Type B pancreatic cell (in vitro differentiated cells): ENCODE data around the gene HLA-DMB. TPM values are rescaled to one million over a fixed set of nuclear protein-coding genes. Genes with fewer than 3 reads are reported as not detected.

ENCODE experiments used
- DNase-seq: peaks from one replicate; pipeline ENCODE4 v3.0.0; 2021; ENCODE audit warnings: mixed read lengths; ENCODE audit not compliant: unreplicated experiment; ENCODE audit errors: extremely low spot score
- H3K27ac Mint-ChIP-seq: 2 replicates; pipeline ENCODE4 v1.8.0; 2021; ENCODE audit warnings: mild to moderate bottlenecking, mixed read lengths
- H3K27me3 Mint-ChIP-seq: 2 replicates; pipeline ENCODE4 v1.8.0; 2021; ENCODE audit warnings: mixed read lengths
- H3K36me3 Mint-ChIP-seq: 2 replicates; pipeline ENCODE4 v1.8.0; 2021; ENCODE audit warnings: mixed read lengths
- H3K4me1 Mint-ChIP-seq: one replicate; pipeline ENCODE4 v1.8.0; 2021; ENCODE audit warnings: mixed read lengths; ENCODE audit not compliant: unreplicated experiment
- H3K4me3 Mint-ChIP-seq: 2 replicates; pipeline ENCODE4 v1.8.0; 2021; ENCODE audit warnings: mild to moderate bottlenecking, mixed read lengths
- H3K9me3 Mint-ChIP-seq: 2 replicates; pipeline ENCODE4 v1.8.0; 2021; ENCODE audit warnings: mixed read lengths
- total RNA-seq: library from RNA; stranded (reverse); gene quantifications from 2 replicates; pipeline ENCODE4 v1.2.1, GENCODE V29; 2021; ENCODE audit warnings: low replicate concordance
- TF ChIP-seq, protein P1 (sequence below): fragments of 200-600 bp; sonication (generic); conservative IDR thresholded peaks from 2 replicates; pipeline ENCODE4 v1.5.0; 2021; ENCODE audit warnings: antibody characterized with exemption, mild to moderate bottlenecking

HLA-DMB gene
- total RNA-seq, 1 donor from 2014 or later, result 0.80 TPM

DNA sequence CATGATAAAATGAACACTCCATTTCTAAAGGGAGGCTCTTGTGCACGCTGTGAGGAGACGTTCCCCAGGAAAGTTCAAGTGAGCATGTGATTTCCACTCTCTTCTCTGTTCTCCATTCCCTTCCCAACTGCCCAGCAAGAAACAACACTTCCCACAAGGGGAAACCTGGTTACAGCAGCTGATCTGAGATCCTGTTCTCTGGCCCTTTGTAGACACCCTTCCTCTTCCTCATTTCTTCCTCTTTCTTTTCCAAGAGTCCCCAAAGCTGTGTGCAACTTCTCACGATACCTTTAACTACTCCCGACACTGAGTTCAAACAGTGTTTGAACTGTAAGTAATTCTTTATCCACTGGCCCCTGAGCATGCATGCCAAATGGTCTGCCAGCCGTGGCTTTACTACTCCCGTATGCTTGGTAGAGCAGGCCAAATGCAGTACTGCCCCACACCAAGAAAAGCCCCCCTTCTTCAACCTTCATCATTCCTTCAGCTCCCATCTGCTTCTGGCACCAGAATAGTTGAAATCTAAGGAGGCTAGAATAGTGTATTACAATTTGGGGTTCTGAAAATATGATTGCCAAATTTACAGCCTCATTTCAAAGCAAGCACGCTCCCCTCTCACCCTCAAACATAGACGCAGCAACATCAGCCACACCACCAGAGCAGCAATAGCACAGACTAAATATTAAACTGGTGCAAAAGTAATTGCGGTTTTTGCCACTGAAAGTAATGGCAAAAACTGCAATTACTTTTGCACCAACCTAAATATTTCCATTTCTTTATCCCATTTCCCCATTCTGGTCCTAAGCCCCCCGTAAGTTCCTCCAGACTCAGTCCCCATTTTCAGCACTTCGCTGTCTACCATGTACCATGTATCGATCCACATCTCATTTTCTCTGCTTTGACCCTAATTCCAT lies 4.3 kb downstream of the HLA-DMB start:
- DNase-seq, result no peak
- Mint-ChIP-seq H3K27me3 (peaks cover 51% of the 10 kb centered on the region), H3K4me1 (peaks cover 5% of the 10 kb centered on the region), H3K4me3 (no peak overlapping the region), H3K9me3 (no peaks in the 10 kb centered on the region), H3K27ac (no peak overlapping the region), H3K36me3 (no peaks in the 10 kb centered on the region)
- TF ChIP-seq, protein P1, sequence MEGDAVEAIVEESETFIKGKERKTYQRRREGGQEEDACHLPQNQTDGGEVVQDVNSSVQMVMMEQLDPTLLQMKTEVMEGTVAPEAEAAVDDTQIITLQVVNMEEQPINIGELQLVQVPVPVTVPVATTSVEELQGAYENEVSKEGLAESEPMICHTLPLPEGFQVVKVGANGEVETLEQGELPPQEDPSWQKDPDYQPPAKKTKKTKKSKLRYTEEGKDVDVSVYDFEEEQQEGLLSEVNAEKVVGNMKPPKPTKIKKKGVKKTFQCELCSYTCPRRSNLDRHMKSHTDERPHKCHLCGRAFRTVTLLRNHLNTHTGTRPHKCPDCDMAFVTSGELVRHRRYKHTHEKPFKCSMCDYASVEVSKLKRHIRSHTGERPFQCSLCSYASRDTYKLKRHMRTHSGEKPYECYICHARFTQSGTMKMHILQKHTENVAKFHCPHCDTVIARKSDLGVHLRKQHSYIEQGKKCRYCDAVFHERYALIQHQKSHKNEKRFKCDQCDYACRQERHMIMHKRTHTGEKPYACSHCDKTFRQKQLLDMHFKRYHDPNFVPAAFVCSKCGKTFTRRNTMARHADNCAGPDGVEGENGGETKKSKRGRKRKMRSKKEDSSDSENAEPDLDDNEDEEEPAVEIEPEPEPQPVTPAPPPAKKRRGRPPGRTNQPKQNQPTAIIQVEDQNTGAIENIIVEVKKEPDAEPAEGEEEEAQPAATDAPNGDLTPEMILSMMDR, result no peak

DNA sequence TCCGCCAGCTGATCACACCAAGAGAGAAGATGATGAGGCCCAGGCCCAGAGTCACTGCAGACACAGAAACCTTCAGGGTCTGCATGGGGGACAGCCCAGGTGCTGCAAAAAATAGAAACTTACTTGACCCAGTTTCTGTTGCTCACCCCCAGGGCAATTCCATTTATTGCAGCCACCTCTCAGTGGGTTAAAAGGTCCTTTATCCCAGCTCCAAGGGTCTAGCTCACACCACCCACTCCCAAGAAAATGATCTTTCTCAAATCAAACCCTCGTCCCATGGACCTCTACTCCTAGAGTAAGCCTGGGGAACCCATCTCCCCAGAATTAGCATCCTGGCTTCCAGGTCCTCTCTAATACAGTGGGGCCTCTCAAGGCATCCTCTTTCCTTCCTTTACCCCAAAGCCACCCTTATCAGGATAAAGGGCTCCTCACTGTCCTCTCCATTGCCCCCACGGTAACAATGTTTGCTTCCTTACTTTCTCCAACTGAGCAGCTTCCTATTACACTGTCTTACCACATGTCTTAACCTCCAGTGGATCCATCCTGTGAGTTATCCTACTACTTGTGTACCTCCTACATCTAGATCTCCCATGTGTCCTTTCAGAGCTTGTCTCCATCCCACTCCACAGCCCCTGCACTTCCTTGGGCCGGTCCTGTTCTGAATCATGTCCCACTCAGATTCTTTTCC lies 5.1 kb downstream of the HLA-DMB start:
- Mint-ChIP-seq H3K4me1 (peaks cover under 1% of the 10 kb centered on the region), H3K9me3 (no peaks in the 10 kb centered on the region), H3K36me3 (no peaks in the 10 kb centered on the region), H3K4me3 (no peak overlapping the region), H3K27ac (no peak overlapping the region), H3K27me3 (peaks cover 53% of the 10 kb centered on the region)
- TF ChIP-seq, protein P1, result no peak
- no peak for DNase-seq

DNA sequence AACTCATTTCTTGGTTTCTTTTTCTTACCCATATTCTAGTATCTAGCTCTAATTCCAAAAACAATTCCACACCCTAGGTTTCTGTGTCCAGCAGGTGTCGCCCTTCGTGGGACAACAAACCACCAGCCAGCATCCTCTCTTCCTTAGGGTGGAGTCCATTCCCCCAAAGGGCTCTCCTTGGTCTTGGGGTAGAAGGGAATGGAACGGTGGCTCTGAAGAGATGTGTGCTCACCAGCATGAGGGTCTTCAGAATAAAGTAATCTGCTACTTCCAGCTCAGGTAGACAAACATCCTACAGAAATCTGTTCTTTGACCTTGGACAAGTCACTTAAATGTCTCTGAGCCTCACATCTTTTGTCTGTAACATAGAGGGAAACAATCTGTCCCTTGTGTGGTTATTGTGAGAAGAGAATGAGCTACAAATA lies 7.2 kb downstream of the HLA-DMB start:
- no peak for DNase-seq
- no peaks in the 10 kb centered on the region for H3K36me3 Mint-ChIP-seq
- no peaks in the 10 kb centered on the region for H3K4me1 Mint-ChIP-seq
- TF ChIP-seq, protein P1, result peak; percentile 89
- peaks cover 63% of the 10 kb centered on the region for H3K27me3 Mint-ChIP-seq
- no peak overlapping the region for H3K4me3 Mint-ChIP-seq
- no peaks in the 10 kb centered on the region for H3K9me3 Mint-ChIP-seq
- no peak overlapping the region for H3K27ac Mint-ChIP-seq

DNA sequence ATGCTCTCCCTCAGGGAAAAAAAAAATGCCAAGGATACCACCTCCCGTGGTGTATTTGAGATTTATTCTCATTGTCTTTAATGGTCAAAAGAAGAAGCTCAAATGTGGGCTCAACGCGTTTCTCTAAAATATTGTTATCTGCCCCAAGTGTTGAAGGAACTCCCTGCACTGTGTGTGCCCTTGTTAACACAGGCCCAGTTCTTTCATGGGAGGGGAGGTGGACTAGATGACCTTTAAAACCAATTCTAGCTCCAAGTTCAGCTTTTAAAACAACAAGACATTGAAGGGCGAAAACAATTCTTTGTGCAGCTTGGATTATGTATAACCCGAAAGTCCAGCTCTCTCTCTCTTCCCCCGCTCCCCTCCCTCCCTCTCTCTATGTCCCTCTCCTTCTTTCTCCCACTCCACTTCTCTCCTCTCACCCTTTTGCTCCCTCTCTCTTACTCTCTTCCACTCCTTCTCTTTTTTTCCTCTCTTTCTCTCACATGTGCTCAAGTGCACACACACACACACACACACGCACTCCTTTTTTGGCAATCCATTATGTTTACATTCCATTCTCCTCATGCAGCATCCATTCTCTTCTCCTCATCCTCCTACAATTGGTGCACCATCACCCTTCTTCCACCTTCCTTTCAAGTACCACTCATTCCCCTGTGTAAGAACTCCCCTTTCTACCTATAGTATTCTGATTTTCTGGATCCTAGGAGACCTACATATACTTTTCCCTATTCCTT lies 8.5 kb downstream of the HLA-DMB start:
- no peaks in the 10 kb centered on the region for H3K4me1 Mint-ChIP-seq
- H3K36me3 Mint-ChIP-seq, result no peaks in the 10 kb centered on the region
- no peaks in the 10 kb centered on the region for H3K9me3 Mint-ChIP-seq
- no peak overlapping the region for H3K27ac Mint-ChIP-seq
- TF ChIP-seq, protein P1, result no peak
- H3K4me3 Mint-ChIP-seq, result no peak overlapping the region
- peaks cover 53% of the 10 kb centered on the region for H3K27me3 Mint-ChIP-seq
- no peak for DNase-seq

DNA sequence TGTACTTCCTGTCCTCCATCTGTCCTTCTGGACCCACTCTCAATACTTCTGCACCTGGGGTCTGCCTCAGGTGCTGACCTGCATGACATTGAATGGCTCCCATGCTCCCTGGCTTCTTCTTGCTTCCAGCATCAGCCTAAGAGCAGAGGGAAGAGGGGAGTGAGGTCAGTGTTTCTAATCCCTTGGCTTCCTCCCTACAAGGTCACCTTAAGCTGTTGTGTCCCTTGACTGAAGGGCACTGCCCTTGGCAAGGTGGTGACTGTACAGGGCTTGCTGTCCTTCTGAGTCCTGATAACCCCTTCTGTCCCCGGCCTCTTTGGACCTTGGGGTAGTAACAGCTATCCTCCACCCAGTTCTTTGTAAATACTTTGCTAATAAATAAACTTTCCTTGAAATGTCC lies 9.6 kb downstream of the HLA-DMB start:
- DNase-seq, result no peak
- Mint-ChIP-seq H3K27ac (no peak overlapping the region), H3K9me3 (no peaks in the 10 kb centered on the region), H3K4me3 (no peak overlapping the region), H3K36me3 (no peaks in the 10 kb centered on the region), H3K27me3 (peaks cover 42% of the 10 kb centered on the region), H3K4me1 (no peaks in the 10 kb centered on the region)
- TF ChIP-seq, protein P1, result no peak
